IgD-negative memory B cell (primary cell): ENCODE results near the gene DOCK9. TPM values are rescaled to one million over a fixed set of nuclear protein-coding genes. Genes with fewer than 3 reads are reported as not detected.
A peak's percentile ranks its signal among the peaks of the same experiment; 100 is the strongest.

ENCODE experiments used
- H3K27ac Mint-ChIP-seq, 3 donors: one replicate each; pipeline ENCODE4 v1.8.0; 2020 to 2022; ENCODE audit warnings: mild to moderate bottlenecking in 3 of 3, mixed read lengths in 3 of 3, moderate library complexity in 1 of 3
- H3K27me3 Mint-ChIP-seq: one replicate; pipeline ENCODE4 v1.8.0; 2021; ENCODE audit warnings: mixed read lengths
- H3K36me3 Mint-ChIP-seq: one replicate; pipeline ENCODE4 v1.8.0; 2020; ENCODE audit warnings: mild to moderate bottlenecking, mixed read lengths
- H3K4me1 Mint-ChIP-seq, 3 donors: one replicate each; pipeline ENCODE4 v1.8.0; 2020 to 2022; ENCODE audit warnings: mixed read lengths in 3 of 3, mild to moderate bottlenecking in 1 of 3
- H3K4me3 Mint-ChIP-seq, 4 donors: one replicate each; pipeline ENCODE4 v1.8.0; 2020 to 2022; ENCODE audit warnings: mild to moderate bottlenecking in 4 of 4, mixed read lengths in 4 of 4, moderate library complexity in 3 of 4
- H3K9me3 Mint-ChIP-seq, 3 donors: one replicate each; pipeline ENCODE4 v1.8.0; 2020 to 2021; ENCODE audit warnings: mixed read lengths in 3 of 3, mild to moderate bottlenecking in 1 of 3
- polyA plus RNA-seq: library from polyadenylated mRNA; unstranded; fragments of 300-500 nt; fragmentation: Illumina TruSeq; gene quantifications from one replicate; pipeline ENCODE4 v1.2.3, GENCODE V29; 2021

The DOCK9 gene
- polyA plus RNA-seq, 1 donor from 2014 or later = 4.1 TPM

DNA sequence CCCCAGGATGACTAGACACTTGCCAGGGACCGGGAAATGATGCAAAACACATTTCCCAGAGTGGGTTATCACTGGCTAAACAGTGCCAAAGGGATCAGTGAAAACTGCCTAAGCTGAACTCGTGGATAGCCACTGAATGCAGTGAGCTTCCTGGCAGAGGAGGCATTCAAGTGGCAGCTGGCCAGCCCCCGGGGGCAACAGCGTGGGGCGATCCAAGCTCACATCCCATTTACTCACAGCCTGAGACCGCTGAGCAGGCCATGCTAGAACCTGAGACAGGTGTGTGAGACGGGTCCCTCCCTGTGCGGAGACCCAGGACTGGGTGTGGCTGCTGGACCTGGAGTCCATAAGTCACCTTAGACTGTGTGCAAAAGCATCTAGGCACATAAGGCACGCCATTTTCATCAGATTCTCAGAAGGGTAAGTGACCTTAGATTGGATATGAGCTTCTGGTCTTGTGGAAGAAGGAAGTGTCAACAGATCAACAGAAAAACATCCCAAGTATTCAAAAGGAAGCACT is 173.5 kb downstream of the DOCK9 start:
- H3K36me3 Mint-ChIP-seq = peaks cover 19% of the 10 kb centered on the region

GRCh38 chr13:98803921-98804320 is 173.9 kb downstream of the DOCK9 start:
- no peak overlapping the region for H3K27ac Mint-ChIP-seq

More for the DNA sequence above, 173.5 kb downstream of the DOCK9 start:
- Mint-ChIP-seq H3K9me3 (no peaks in the 10 kb centered on the region), H3K4me1 (no peaks in the 10 kb centered on the region), H3K27me3 (no peaks in the 10 kb centered on the region), H3K27ac (no peak overlapping the region), H3K4me3 (no peak overlapping the region)

DNA sequence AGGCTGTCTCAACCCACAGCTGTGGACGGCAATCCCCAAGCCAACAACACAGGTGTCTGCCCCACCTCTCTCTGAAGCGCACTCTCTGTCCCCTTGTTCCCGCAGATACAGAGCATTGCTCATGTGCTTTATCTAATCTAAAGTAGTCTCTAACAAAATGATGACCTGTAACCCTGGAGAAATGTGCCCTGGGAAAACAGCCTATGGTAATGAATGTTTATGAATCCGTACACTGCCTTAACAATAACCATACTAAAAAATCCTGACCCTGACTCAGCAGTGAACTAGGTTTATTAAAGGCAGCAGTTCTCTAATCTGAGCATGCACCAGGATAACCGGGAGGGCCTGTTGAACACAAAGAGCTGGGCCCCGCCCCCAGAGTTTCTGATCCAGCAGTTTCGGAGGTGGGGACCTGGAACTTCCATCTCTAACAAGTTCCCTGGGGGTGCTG is 174.7 kb downstream of the DOCK9 start:
- H3K4me1 Mint-ChIP-seq = no peaks in the 10 kb centered on the region
- no peaks in the 10 kb centered on the region for H3K9me3 Mint-ChIP-seq
- no peaks in the 10 kb centered on the region for H3K27me3 Mint-ChIP-seq
- no peak overlapping the region for H3K27ac Mint-ChIP-seq
- H3K36me3 Mint-ChIP-seq = peaks cover 18% of the 10 kb centered on the region
- no peak overlapping the region for H3K4me3 Mint-ChIP-seq

More at GRCh38 chr13:98803921-98804320, 173.9 kb downstream of the DOCK9 start:
- H3K9me3 Mint-ChIP-seq = no peaks in the 10 kb centered on the region
- no peaks in the 10 kb centered on the region for H3K4me1 Mint-ChIP-seq
- H3K4me3 Mint-ChIP-seq = no peak overlapping the region
- peaks cover 19% of the 10 kb centered on the region for H3K36me3 Mint-ChIP-seq
- H3K27me3 Mint-ChIP-seq = no peaks in the 10 kb centered on the region

- Mint-ChIP-seq H3K4me1 (no peaks in the 10 kb centered on the region), H3K36me3 (peaks cover 18% of the 10 kb centered on the region), H3K27me3 (no peaks in the 10 kb centered on the region), H3K9me3 (no peaks in the 10 kb centered on the region), H3K27ac (no peak overlapping the region), H3K4me3 (no peak overlapping the region)
These were observed 175.3 kb downstream of the DOCK9 start for GRCh38 chr13:98802559-98802958.

DNA sequence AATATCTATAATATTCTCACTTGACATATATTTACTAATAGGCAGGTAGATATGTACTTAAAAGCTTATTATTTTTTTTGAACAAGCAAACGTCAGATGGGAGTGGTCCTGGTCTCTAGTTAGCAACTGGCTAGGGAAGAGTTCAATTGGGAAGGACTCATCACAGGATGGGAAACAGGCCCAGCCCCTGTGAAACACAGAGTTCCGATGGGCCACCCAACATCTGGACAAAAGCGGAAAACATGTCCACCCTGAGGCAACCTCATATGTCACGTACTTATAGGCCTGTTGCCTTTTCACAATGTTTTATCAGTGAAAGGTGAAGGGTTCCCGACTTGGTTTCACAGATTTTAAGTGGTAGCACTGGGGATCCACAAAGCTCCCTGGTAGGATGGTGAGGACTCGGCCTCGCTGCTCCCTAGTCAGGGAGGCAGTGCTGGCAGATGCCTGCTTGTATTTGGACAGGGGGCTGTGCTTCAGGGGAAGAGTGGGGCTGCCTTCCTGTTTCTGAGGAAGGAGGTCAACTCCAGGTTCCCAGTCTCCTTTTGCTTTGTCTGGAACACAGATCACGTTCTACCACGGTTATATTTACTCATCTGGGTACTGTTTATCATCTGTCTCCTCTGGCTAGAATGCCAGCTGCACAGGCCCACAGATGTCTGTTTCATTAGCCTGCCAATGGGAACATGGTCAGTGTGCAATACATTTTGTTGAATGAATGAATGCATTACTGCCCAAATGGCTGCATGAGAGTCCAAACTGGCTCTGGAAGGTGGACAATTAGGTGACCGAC is 176.0 kb downstream of the DOCK9 start:
- peaks cover 20% of the 10 kb centered on the region for H3K36me3 Mint-ChIP-seq
- H3K4me1 Mint-ChIP-seq = no peaks in the 10 kb centered on the region
- no peak overlapping the region for H3K27ac Mint-ChIP-seq
- no peaks in the 10 kb centered on the region for H3K27me3 Mint-ChIP-seq
- H3K9me3 Mint-ChIP-seq = no peaks in the 10 kb centered on the region
- no peak overlapping the region for H3K4me3 Mint-ChIP-seq

- peaks cover 22% of the 10 kb centered on the region for H3K36me3 Mint-ChIP-seq
These were observed 177.8 kb downstream of the DOCK9 start for GRCh38 chr13:98800078-98800477.

DNA sequence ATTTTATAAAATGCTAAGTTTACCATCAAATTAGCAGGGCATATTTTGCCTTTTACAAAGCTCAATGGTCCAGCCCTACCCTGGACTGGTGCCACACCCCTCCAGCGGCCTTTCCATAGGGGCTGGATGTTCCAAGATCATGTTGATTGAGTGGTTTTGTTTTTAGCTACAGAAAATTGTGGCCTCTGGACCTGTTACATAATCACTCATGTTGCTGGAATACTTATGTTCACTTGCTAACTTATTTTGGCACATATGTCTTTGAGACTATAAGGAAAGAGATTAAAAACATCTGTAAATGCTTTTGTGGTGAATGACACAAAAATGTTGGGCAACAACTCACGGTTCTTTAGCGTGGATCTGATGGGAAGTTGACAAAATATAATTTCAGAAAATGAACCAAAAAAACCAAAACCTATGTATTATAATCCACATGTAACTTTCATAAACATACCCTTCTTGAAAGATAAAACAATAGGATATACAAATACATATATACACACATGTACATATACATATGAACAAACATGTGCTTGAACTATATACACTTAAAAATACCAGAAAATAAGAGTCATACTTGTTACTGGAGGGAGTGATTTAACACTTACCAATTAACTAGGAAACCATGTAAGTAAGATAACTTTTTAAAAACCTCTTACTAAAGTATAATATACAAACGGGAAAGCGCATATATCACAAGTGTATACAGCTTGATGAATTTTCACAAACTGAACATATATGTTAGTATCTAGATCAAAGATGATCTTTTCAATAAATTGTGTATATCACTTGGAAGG is 178.8 kb downstream of the DOCK9 start:
- H3K27ac Mint-ChIP-seq = no peak overlapping the region
- no peaks in the 10 kb centered on the region for H3K27me3 Mint-ChIP-seq
- no peaks in the 10 kb centered on the region for H3K4me1 Mint-ChIP-seq
- no peak overlapping the region for H3K4me3 Mint-ChIP-seq
- peaks cover 0 to 3% (median 2%) of the 10 kb centered on the region in 3 donors for H3K9me3 Mint-ChIP-seq
- H3K36me3 Mint-ChIP-seq = peaks cover 25% of the 10 kb centered on the region

More at GRCh38 chr13:98800078-98800477, 177.8 kb downstream of the DOCK9 start:
- Mint-ChIP-seq H3K4me1 (no peaks in the 10 kb centered on the region), H3K27me3 (no peaks in the 10 kb centered on the region), H3K27ac (no peak overlapping the region), H3K4me3 (no peak overlapping the region), H3K9me3 (no peaks in the 10 kb centered on the region)

GRCh38 chr13:98797456-98797855 is 180.4 kb downstream of the DOCK9 start:
- Mint-ChIP-seq H3K27ac (no peak overlapping the region), H3K36me3 (peaks cover 20% of the 10 kb centered on the region), H3K4me3 (no peak overlapping the region), H3K9me3 (peaks cover 0 to 3% (median 2%) of the 10 kb centered on the region in 3 donors), H3K27me3 (no peaks in the 10 kb centered on the region), H3K4me1 (no peaks in the 10 kb centered on the region)

GRCh38 chr13:98796798-98797197 is 181.1 kb downstream of the DOCK9 start:
- Mint-ChIP-seq H3K9me3 (peaks cover 0 to 3% (median 2%) of the 10 kb centered on the region in 3 donors), H3K36me3 (peaks cover 18% of the 10 kb centered on the region), H3K4me1 (no peaks in the 10 kb centered on the region), H3K4me3 (no peak overlapping the region), H3K27ac (no peak overlapping the region), H3K27me3 (no peaks in the 10 kb centered on the region)

DNA sequence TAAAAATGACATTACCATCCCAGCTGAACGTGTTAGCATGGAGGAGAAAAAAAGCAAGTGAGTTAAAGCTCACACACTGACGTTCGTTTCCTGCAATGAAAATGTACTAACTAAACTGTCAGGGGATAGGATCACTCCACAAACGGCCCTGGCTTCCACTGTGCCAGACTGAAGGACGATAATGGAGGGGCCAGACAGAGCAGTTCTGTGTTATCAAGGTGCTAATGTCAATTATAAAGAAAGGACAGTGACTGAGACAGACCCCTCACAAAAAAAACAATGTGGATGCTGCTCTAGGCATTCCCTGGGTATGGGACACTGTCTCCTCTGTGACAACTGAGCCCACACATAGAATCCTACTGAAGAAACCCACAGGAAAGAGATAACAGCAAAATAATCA is 181.7 kb downstream of the DOCK9 start:
- H3K27ac Mint-ChIP-seq = no peak overlapping the region
- H3K36me3 Mint-ChIP-seq = peaks cover 18% of the 10 kb centered on the region
- no peak overlapping the region for H3K4me3 Mint-ChIP-seq
- H3K9me3 Mint-ChIP-seq = peaks cover 0 to 3% (median 2%) of the 10 kb centered on the region in 3 donors
- no peaks in the 10 kb centered on the region for H3K27me3 Mint-ChIP-seq
- no peaks in the 10 kb centered on the region for H3K4me1 Mint-ChIP-seq

DNA sequence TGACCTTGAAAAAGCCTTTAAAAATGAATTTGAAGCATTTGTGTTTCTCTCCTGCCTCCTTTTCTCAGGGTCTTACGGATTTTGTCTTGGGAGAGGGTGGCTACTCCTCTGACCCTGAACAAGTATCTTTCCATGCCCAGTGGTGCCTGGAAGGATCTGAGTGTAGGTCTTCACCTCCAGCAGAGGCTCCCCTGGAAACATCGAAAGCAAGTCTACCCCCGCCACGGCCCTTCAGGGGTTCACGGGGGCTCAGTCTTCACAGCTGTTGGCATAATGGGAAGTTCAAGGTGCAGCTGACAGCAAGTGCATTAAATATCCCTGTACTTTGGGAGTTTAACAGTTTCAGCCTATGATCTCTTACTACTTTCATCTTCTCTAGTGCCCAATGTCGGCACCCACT is 182.6 kb downstream of the DOCK9 start:
- Mint-ChIP-seq H3K4me3 (no peak overlapping the region), H3K27ac (no peak overlapping the region), H3K4me1 (no peaks in the 10 kb centered on the region), H3K27me3 (no peaks in the 10 kb centered on the region), H3K9me3 (peaks cover 0 to 3% (median 2%) of the 10 kb centered on the region in 3 donors), H3K36me3 (peaks cover 17% of the 10 kb centered on the region)

DNA sequence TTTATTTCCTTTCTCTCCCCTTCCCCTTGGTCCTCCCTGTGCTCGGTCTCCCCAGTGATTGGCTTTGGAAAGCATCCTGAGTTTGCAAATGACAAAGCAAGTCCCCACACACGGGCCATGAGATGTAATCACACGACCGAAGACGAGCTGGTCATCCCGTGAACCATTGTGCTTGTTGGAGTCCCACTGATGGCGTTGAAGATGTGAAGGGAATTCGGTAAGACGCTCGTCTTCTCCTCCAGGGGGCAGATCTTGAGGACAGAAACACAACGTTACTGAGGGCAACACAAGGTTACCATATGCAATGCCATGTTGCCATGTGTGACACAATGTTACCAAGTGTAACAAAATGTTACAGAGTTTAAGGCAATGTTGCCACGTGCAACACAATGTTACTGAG is 183.4 kb downstream of the DOCK9 start:
- Mint-ChIP-seq H3K36me3 (peaks cover 16% of the 10 kb centered on the region), H3K4me1 (no peaks in the 10 kb centered on the region), H3K27ac (peak overlapping the region in 1 of 3 donors; percentile 27), H3K9me3 (peaks cover 0 to 3% (median 2%) of the 10 kb centered on the region in 3 donors), H3K4me3 (no peak overlapping the region), H3K27me3 (no peaks in the 10 kb centered on the region)

- peaks cover 0 to 3% (median 2%) of the 10 kb centered on the region in 3 donors for H3K9me3 Mint-ChIP-seq
- peaks cover 0 to 4% (median 0%) of the 10 kb centered on the region in 3 donors for H3K4me1 Mint-ChIP-seq
- H3K4me3 Mint-ChIP-seq = no peak overlapping the region
- H3K36me3 Mint-ChIP-seq = peaks cover 15% of the 10 kb centered on the region
- H3K27ac Mint-ChIP-seq = no peak overlapping the region
- H3K27me3 Mint-ChIP-seq = no peaks in the 10 kb centered on the region
These were observed 184.9 kb downstream of the DOCK9 start for GRCh38 chr13:98792785-98793495.

DNA sequence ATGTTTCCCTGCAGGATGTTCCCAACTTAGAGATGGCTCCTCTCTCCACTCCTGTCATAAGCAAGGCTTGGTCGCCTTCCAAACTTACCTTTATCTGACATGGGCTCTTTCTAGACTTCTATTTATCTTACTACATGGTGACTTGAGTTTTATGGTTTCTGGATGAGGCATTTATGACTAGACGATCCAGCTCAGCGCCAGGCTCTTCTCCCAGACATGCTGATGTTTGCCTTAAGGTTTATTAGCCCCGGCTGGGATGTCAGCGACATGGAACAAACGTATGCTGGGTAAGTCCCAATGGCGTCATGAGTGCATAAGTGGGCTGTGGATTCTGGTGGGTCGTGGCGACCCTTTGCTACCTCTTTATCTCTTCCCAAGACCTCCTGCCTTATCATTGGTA is 185.5 kb downstream of the DOCK9 start:
- Mint-ChIP-seq H3K9me3 (peaks cover 0 to 3% (median 2%) of the 10 kb centered on the region in 3 donors), H3K4me1 (peaks cover 0 to 4% (median 0%) of the 10 kb centered on the region in 3 donors), H3K27me3 (peaks cover 4% of the 10 kb centered on the region), H3K27ac (no peak overlapping the region), H3K36me3 (peaks cover 15% of the 10 kb centered on the region), H3K4me3 (no peak overlapping the region)
